MM.1S (cell line): ENCODE measurements around the gene PRTN3.

ENCODE experiments used
- EZH2 ChIP-seq: fragments of 300-600 bp; sonication (generic); optimal IDR thresholded peaks from 2 replicates; pipeline ENCODE3; 2017; ENCODE audit warnings: low read depth, mild to moderate bottlenecking, antibody characterized with exemption, low read length, mixed read lengths
- EZH2phosphoT487 ChIP-seq: fragments of 300-600 bp; sonication (generic); IDR thresholded peaks from 2 replicates; pipeline ENCODE4 v1.6.1; 2018; ENCODE audit warnings: antibody characterized with exemption, low read length
- TF ChIP-seq, protein P1 (sequence below): fragments of 300-600 bp; sonication (generic); IDR thresholded peaks from 2 replicates; pipeline ENCODE4 v1.5.1; 2016; ENCODE audit warnings: antibody characterized with exemption, low read length, mixed read lengths

DNA sequence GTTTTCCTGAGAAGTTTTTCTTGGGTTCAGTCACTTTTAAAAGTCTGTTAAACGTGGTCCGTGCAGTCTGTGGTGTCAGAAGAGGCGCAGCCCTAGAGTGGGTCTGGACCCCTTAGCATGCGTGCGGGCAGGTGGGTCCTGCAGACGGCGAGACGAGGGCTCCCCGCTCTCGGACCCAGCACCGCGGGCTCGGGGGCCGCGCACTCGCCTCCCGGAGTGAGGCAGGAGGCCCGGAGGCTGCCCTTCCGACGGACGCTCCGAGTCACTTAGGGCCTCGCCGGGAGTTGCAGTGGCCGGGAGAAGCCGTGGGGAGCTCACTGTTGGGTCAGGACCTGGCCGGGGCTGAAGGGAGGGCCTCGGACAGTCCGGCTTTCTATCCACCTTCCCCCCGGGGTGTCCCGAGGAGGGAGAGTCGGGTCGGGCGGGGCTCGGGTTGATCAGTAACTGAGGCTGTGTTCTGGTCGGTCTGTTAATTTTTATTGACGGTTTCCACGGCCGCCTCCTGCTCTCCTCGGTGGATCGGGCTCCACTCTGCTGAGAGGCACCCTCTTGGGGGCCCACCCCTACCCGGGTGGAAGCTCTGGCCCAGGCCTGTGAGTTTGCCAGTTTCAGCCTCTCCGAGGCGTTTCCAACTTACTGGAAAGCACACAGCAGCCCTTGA is 42.3 kb upstream of the PRTN3 start:
- TF ChIP-seq EZH2: no peak
- TF ChIP-seq, protein P1, sequence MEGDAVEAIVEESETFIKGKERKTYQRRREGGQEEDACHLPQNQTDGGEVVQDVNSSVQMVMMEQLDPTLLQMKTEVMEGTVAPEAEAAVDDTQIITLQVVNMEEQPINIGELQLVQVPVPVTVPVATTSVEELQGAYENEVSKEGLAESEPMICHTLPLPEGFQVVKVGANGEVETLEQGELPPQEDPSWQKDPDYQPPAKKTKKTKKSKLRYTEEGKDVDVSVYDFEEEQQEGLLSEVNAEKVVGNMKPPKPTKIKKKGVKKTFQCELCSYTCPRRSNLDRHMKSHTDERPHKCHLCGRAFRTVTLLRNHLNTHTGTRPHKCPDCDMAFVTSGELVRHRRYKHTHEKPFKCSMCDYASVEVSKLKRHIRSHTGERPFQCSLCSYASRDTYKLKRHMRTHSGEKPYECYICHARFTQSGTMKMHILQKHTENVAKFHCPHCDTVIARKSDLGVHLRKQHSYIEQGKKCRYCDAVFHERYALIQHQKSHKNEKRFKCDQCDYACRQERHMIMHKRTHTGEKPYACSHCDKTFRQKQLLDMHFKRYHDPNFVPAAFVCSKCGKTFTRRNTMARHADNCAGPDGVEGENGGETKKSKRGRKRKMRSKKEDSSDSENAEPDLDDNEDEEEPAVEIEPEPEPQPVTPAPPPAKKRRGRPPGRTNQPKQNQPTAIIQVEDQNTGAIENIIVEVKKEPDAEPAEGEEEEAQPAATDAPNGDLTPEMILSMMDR: no peak
- TF ChIP-seq EZH2phosphoT487: no peak
